NK-92 treated with Interleukin-12 subunit alpha and Interleukin-12 subunit beta, amount 100 ng/mL, for 24 hours (cell line): ENCODE results near the gene TBXA2R.
"Not testable (repeated sequence)": the region's sequence is repeated elsewhere in the genome, so short reads cannot be mapped to it uniquely, and the experiment has no call there.

Experiments
- DNase-seq: peaks from one replicate; lab custom pipeline; 2025; lab: John Stamatoyannopoulos, UW

TBXA2R gene

DNA sequence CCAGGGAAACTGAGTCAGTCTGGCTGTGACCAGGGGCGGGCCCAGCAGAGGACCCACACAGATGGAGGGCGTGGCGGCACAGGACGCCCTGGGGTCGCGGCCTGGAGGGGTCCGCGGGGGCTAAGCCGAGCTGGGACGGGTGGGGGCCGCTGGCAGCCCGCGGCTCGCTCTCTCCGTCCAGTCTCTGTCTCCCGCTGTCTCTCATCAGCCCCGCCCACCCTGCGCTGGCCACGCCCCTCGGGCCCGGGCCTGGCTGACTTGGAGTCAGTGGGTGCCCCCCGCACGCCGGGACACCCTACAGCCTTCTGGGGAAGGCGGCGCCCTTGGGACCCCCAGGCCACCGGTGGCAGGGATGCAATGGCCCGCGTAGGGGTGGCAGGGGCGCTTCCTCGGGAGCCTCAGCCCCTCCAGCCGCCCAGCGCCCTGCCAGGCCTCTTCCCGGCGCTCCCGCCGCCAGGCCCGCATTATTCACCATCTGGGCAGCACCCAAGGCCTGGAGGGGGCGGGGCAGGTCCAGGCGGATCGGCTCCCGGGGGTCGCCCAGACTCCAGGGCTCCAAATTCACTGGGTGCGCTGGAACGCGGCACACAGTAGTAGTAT is at the start of gene TBXA2R:
TSS of gene TBXA2R (minus strand) at position 186 of the 600 bp plus-strand sequence. CDS start 6,241 bp downstream, outside the sequence.
- DNase-seq, result no peak

- DNase-seq, result no peak
Measured at GRCh38 chr19:3656073-3656746, 49.5 kb upstream of the TBXA2R start.

- no peak for DNase-seq
Measured at GRCh38 chr19:3655402-3656072, 48.9 kb upstream of the TBXA2R start.

GRCh38 chr19:3653865-3654513 is 47.3 kb upstream of the TBXA2R start:
- no peak for DNase-seq

- DNase-seq, result no peak
Measured at GRCh38 chr19:3653081-3653795, 46.6 kb upstream of the TBXA2R start.

- DNase-seq, result no peak
Measured at GRCh38 chr19:3652422-3652821, 45.7 kb upstream of the TBXA2R start.

GRCh38 chr19:3651684-3652083 is 45.0 kb upstream of the TBXA2R start:
- DNase-seq, result no peak

GRCh38 chr19:3649888-3650287 is 43.2 kb upstream of the TBXA2R start:
- no peak for DNase-seq

DNA sequence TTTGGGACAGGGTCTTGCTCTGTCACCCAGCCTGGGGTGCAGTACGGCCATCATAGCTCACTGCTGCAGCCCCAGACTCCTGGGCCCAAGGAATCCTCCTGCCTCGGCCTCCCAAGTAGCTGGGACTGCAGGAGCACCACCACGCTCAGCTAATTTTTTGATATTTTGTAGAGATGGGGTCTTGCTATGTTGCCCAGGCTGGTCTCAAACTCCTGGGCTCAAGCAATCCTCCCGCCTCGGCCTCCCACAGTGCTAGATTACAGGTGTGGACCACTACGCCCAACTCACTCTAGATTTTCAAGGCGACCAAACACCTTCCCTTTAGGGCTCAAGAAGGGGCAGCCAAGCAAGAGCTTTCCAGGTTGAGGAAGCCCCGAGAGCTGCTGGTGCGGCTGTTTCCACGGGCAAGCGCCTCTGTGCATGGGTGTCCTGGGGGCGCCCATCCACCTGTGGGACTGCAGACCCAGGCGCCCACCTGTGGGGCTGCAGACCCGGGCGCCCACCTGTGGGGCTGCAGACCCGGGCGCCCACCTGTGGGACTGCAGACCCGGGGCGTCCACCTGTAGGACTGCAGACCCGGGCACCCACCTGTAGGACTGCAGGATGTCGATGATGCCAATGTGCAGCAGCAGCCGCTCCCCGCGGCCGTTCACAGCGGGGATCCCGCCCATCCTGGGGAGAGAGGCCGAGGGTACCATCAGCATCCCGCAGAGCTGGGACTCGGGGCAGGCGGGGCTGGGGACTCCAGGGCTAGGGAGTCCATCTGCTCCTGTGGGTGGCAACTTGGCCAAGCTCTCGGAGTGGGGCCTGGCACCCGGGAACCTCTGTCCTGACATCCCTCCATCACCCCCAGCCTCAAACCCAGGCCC is 41.6 kb upstream of the TBXA2R start:
- no peak for DNase-seq

- not testable (repeated sequence) for DNase-seq
Measured at GRCh38 chr19:3647102-3647501, 40.4 kb upstream of the TBXA2R start.

DNA sequence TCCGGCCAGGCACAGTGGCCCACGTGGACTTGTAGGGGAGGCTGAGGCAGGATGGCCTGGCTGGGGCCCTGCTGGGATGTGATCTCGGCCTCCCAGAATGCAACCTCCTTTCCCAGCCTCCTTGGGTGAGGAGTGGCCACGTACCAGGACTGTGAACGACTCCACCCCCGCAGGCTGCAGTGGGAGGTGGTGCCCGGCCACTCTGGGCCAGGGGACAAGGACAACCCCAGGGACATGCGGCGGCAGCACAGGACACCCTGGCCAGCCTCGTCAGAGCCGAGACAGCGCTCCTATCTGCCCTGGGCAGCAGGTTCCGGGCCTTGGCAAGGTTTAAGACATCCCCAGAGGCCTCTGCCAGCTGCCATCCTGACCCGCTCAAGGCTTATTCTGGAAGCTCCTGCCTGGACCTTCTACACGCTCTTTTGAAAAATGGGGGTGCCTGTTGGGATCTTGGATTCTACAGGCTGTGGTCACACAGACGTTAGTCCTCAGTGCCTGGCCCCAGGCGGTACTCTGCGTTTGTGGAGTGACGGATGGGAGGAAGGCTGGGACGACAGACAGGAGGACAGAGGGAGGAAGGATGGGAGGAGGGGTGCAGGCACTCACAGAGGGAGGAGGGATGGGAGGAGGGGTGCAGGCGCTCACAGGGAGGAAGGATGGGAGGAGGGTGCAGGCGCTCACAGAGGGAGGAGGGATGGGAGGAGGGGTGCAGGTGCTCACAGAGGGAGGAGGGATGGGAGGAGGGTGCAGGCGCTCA is 39.8 kb upstream of the TBXA2R start:
- DNase-seq, result no peak

DNA sequence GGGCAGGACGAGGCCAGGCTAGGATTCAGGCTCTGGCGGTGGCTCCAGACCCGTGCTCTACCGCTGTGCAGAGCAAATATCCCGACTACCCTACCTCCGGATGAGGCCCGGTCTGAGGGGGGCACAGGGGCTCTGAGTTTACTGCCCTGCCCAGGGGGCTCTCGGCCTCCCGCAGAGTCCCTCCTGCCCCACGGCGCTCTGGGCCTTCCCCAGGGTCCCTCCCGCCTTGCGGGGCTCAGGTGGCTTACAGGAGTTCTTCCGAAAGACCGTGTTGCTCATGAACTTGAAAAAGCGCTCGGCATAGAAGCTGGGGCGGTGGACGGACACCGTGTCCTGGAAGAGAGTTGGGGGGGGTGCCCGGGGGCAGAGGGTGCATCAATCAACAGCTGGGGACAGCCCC is 39.1 kb upstream of the TBXA2R start:
- DNase-seq, result no peak

DNA sequence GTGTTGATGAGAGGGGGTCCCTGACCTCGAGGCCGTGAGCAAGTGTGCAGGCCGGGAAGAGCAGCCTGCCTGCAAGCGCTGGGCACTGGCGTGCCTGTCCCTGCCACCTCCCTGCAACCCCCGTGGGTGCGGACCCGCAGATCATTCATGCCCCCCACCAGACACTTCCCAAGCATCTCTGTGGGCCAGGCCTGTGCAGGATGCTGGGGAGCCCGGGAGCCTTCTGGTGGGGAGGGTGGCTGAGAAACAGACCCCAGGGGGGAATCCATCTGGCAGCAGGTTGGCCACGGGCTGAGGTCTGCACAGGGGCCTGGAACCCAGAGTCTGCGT is 38.4 kb upstream of the TBXA2R start:
- no peak for DNase-seq

DNA sequence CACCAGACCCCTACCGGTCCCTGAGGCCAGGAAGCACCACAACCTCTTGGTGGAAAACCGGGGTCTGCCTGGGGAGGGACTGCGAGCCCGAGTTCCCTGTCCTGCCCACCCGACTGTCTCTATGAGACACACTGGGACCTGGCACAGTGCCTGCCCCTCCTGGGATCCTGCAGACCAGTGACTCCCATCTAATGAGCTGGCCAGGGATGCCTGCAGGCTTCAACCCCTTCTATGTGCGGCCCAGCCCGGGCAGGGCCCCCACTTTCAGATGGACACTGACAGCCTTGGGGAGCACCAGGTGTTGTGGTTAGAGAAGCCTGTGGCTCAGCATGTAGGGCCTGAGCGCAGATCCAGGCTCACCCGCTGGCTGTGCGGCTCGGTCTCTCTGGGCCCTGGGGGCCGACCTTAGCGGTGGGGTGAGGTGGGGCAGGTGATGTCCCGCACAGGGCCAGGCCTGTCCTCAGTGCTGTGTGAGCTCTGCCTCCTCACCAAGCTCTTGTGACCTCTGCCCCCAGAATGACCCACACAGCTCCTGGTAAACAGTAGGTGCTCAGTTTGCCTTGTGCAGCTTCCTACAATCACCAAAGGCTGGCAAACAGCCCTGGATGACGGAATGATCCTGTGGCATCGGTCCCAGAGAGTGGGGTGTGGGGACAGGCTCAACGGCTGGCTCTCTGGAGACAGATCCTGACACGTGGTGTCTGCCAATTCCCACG is 37.8 kb upstream of the TBXA2R start:
- no peak for DNase-seq

- DNase-seq, result no peak
Measured at GRCh38 chr19:3643674-3644313, 37.1 kb upstream of the TBXA2R start.

- no peak for DNase-seq
Measured at GRCh38 chr19:3642987-3643673, 36.5 kb upstream of the TBXA2R start.

DNA sequence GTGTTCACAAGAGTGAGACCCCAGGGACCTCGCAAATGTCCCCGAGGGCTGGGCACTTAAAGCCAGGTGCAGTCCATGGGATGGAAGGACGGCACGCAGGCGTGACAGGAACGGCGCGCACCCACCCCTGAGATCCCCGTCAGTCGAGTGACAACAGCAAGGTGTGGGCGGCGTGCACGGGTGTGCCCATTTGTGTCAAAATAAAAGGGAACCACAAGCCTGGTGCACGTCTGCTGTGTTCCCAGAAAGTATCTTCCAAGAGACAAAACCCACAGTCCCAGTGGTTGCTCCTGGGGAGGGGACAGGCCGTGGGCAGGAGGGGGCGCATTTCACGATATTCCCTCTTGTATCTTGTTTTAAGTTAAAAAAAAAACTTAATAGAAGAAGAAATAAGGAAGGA is 35.6 kb upstream of the TBXA2R start:
- no peak for DNase-seq

DNA sequence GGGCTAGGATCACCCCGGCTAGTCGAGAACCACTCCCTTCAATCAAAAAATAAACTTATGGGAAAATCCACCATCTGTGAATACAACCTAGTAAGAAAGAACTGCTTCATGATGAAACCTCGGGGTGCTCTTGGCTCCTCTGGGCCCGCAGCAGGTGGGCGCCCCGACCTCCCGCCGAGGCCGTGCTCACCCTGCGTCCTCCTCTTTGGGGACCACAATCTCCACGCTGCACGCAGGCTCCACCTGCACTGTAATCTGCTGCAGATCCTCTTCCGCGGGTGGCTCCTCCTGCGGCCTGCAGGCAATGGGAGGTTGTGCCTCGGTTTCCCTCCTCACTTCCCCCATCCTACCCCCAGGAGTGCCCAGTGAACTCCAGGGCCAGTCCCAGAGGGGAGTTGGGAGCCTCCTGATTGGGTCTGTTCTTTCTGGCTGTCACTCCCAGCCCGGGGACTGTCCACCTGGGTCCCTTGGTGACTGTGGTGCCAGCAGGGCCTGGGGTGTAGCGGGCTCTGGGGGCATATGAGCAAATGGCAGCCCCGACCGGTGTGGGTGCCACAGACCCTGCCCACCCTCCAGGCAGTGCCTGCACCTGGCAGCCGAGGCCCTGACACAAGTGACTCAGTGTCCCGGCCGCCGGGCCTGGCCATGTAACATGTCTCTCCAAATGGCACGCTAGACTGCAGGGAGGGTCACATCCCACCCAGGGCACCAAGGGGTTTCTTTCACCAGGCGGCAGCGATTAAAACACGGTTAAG is 35.0 kb upstream of the TBXA2R start:
- no peak for DNase-seq
